H1 (cell line): ENCODE measurements around the gene GAS7. TPM values are rescaled to one million over a fixed set of nuclear protein-coding genes. Genes with fewer than 3 reads are reported as not detected.
A peak's percentile ranks its signal among the peaks of the same experiment; 100 is the strongest.

Experiments
- CTCF ChIA-PET: fragments of 300-600 bp; sonication (Branson Sonifier 250); formaldehyde crosslinking; loops from one replicate; lab custom pipeline; 2021; ENCODE audit not compliant: partially characterized antibody; lab: Charles Lee
- POLR2A ChIA-PET: fragments of 300-600 bp; sonication (Branson Sonifier 250); formaldehyde crosslinking; loops from one replicate; lab custom pipeline; 2021; ENCODE audit warnings: inconsistent platforms; ENCODE audit not compliant: partially characterized antibody; lab: Charles Lee
- DNase-seq, 2 experiments: peaks; one replicate each; pipeline versions ENCODE4 v3.0.0 to v3.0.0-alpha.2; 2010 to 2022; ENCODE audit warnings: low spot score in 2 of 2, low read depth in 1 of 2, mixed read lengths in 1 of 2
- FAIRE-seq: peaks from 2 replicates; lab custom pipeline; 2011; peaks lifted over from hg19 to GRCh38; lab: Jason Lieb, UNC
- H2AFZ ChIP-seq: 2 replicates; pipeline ENCODE4 v1.8.1; 2012; ENCODE audit warnings: low read length, inconsistent platforms
- H2AK5ac ChIP-seq: 2 replicates; pipeline ENCODE4 v1.6.1; 2013; ENCODE audit warnings: low read depth, low read length
- H2BK120ac ChIP-seq: replicated peaks from 2 replicates; pipeline ENCODE3; 2013; ENCODE audit warnings: low read depth, low read length, inconsistent platforms
- H2BK12ac ChIP-seq: 2 replicates; pipeline ENCODE4 v1.6.1; 2013; ENCODE audit warnings: low read depth, low read length
- H2BK15ac ChIP-seq: 2 replicates; pipeline ENCODE4 v1.6.1; 2013; ENCODE audit warnings: low read length
- H2BK20ac ChIP-seq: 2 replicates; pipeline ENCODE4 v1.6.1; 2013; ENCODE audit warnings: low read length
- H2BK5ac ChIP-seq: 2 replicates; pipeline ENCODE4 v1.6.1; 2013; ENCODE audit warnings: low read depth, low read length
- H3K14ac ChIP-seq: 2 replicates; pipeline ENCODE4 v1.6.1; 2013; ENCODE audit warnings: inconsistent platforms; ENCODE audit not compliant: insufficient read length
- H3K18ac ChIP-seq: 2 replicates; pipeline ENCODE4 v1.6.1; 2013; ENCODE audit warnings: low read length; ENCODE audit errors: extremely low read depth
- H3K23ac ChIP-seq: 2 replicates; pipeline ENCODE4 v1.6.1; 2013; ENCODE audit warnings: inconsistent platforms; ENCODE audit not compliant: insufficient read length
- H3K23me2 ChIP-seq: 2 replicates; pipeline ENCODE4 v1.6.1; 2013; ENCODE audit warnings: low read depth, low read length
- H3K27ac ChIP-seq: 2 replicates; pipeline ENCODE4 v1.6.1; 2011; ENCODE audit warnings: low read depth, low read length, inconsistent platforms
- H3K27me3 ChIP-seq, 4 experiments: replicated peaks in 1 of 4; 1 replicate in 1 of 4; 2 replicates in 3 of 4; pipeline versions ENCODE4 v1.6.1 to v1.8.1; 2011 to 2013; ENCODE audit warnings: low read length in 3 of 4, mild to moderate bottlenecking in 3 of 4, inconsistent platforms in 2 of 4, mixed read lengths in 2 of 4, moderate library complexity in 1 of 4; ENCODE audit not compliant: control insufficient read depth in 3 of 4, insufficient read depth in 3 of 4; ENCODE audit errors: extremely low read depth in 1 of 4
- H3K36me3 ChIP-seq, 4 experiments: 2 replicates each; pipeline versions ENCODE4 v1.6.1 to v1.8.1; 2011 to 2013; ENCODE audit warnings: mild to moderate bottlenecking in 4 of 4, low read length in 3 of 4, moderate library complexity in 2 of 4, control low read depth in 1 of 4, inconsistent platforms in 1 of 4; ENCODE audit not compliant: insufficient read depth in 4 of 4, control insufficient read depth in 2 of 4
- H3K4ac ChIP-seq: replicated peaks from 2 replicates; pipeline ENCODE3; 2013; ENCODE audit warnings: low read length, low read depth, mixed read lengths, inconsistent platforms; ENCODE audit not compliant: insufficient read length
- H3K4me1 ChIP-seq, 4 experiments: replicated peaks in 1 of 4; 1 replicate in 1 of 4; 2 replicates in 3 of 4; pipeline versions ENCODE4 v1.6.1 to v1.8.1; 2011 to 2013; ENCODE audit warnings: low read length in 3 of 4, inconsistent platforms in 2 of 4, mixed read lengths in 1 of 4; ENCODE audit not compliant: insufficient read depth in 4 of 4, control insufficient read depth in 3 of 4
- H3K4me2 ChIP-seq, 2 experiments: 2 replicates each; pipeline versions ENCODE4 v1.6.1 to v1.8.1; 2011 to 2013; ENCODE audit warnings: low read depth in 2 of 2, low read length in 2 of 2, control low read depth in 1 of 2, inconsistent platforms in 1 of 2, mild to moderate bottlenecking in 1 of 2; ENCODE audit not compliant: insufficient read depth in 1 of 2
- H3K4me3 ChIP-seq, 4 experiments: fragments of 200-600, 300-600 bp in 1 of 4; sonication (generic), shearing (Covaris generic), sonication (Bioruptor Twin) in 1 of 4; 2 replicates each; pipeline versions ENCODE4 v1.5.1 to v1.8.1; 2011 to 2016; ENCODE audit warnings: low read length in 4 of 4, low read depth in 3 of 4, control low read depth in 2 of 4, inconsistent platforms in 2 of 4, mild to moderate bottlenecking in 2 of 4, mixed read lengths in 1 of 4, moderate library complexity in 1 of 4; ENCODE audit not compliant: insufficient read depth in 2 of 4; ENCODE audit errors: extremely low read depth in 1 of 4
- H3K56ac ChIP-seq: replicated peaks from 2 replicates; pipeline ENCODE3; 2013; ENCODE audit warnings: low read depth, mild to moderate bottlenecking, mixed read lengths, low read length, inconsistent platforms; ENCODE audit not compliant: insufficient read length
- H3K79me1 ChIP-seq: 2 replicates; pipeline ENCODE4 v1.6.1; 2013; ENCODE audit warnings: low read depth, low read length, control low read depth
- H3K79me2 ChIP-seq, 2 experiments: 2 replicates each; pipeline versions ENCODE4 v1.6.1 to v1.8.1; 2012 to 2013; ENCODE audit warnings: low read length in 2 of 2, mild to moderate bottlenecking in 2 of 2, inconsistent platforms in 1 of 2; ENCODE audit not compliant: insufficient read depth in 2 of 2, control insufficient read depth in 1 of 2
- H3K9ac ChIP-seq, 4 experiments: replicated peaks in 1 of 4; 1 replicate in 1 of 4; 2 replicates in 3 of 4; pipeline versions ENCODE4 v1.6.1 to v1.8.1; 2011 to 2013; ENCODE audit warnings: low read depth in 3 of 4, low read length in 3 of 4, control low read depth in 2 of 4, mild to moderate bottlenecking in 2 of 4, moderate library complexity in 2 of 4, inconsistent platforms in 1 of 4; ENCODE audit errors: extremely low read depth in 1 of 4
- H3K9me3 ChIP-seq, 2 experiments: 2 replicates each; pipeline versions ENCODE4 v1.6.1 to v1.8.1; 2012 to 2013; ENCODE audit warnings: mild to moderate bottlenecking in 2 of 2, moderate library complexity in 2 of 2, control low read depth in 1 of 2, inconsistent platforms in 1 of 2, low read depth in 1 of 2, low read length in 1 of 2, mixed read lengths in 1 of 2; ENCODE audit not compliant: insufficient read depth in 2 of 2
- H4K20me1 ChIP-seq, 2 experiments: replicated peaks in 1 of 2; 2 replicates each; pipeline versions ENCODE3 to v1.8.1; 2011 to 2013; ENCODE audit warnings: inconsistent platforms in 2 of 2, low read length in 2 of 2, mild to moderate bottlenecking in 1 of 2; ENCODE audit not compliant: insufficient read depth in 2 of 2, control insufficient read depth in 1 of 2
- H4K5ac ChIP-seq: 2 replicates; pipeline ENCODE4 v1.6.1; 2013; ENCODE audit warnings: low read length, low read depth, mixed read lengths, inconsistent platforms; ENCODE audit not compliant: insufficient read length
- H4K8ac ChIP-seq: 2 replicates; pipeline ENCODE4 v1.8.0; 2013; ENCODE audit warnings: mild to moderate bottlenecking, moderate library complexity, low read length, inconsistent platforms; ENCODE audit not compliant: insufficient read depth; ENCODE audit errors: extremely low read depth
- H4K91ac ChIP-seq: replicated peaks from 2 replicates; pipeline ENCODE3; 2013; ENCODE audit warnings: low read length, mixed read lengths, inconsistent platforms; ENCODE audit not compliant: insufficient read length
- ATF3 ChIP-seq: IDR thresholded peaks from 2 replicates; pipeline ENCODE4 v1.6.1; 2011; ENCODE audit warnings: low read depth, mild to moderate bottlenecking, low read length; ENCODE audit not compliant: insufficient read depth
- CTBP2 ChIP-seq: IDR thresholded peaks from 2 replicates; pipeline ENCODE4 v1.7.0; 2011; ENCODE audit warnings: borderline replicate concordance, mild to moderate bottlenecking, moderate library complexity, mixed read lengths, low read length; ENCODE audit not compliant: insufficient read depth, insufficient read length
- HDAC6 ChIP-seq: IDR thresholded peaks from one replicate; pipeline ENCODE4 v1.7.1; 2012; ENCODE audit warnings: low read depth, mild to moderate bottlenecking, inconsistent platforms, low read length, moderate library complexity
- JUND ChIP-seq: IDR thresholded peaks from 2 replicates; pipeline ENCODE4 v1.6.1; 2011; ENCODE audit warnings: mild to moderate bottlenecking, improper control_type of control experiment, low read length
- POLR2A ChIP-seq, 2 experiments: IDR thresholded peaks; 1 replicate in 1 of 2; 2 replicates in 1 of 2; pipeline ENCODE4 v1.6.1; 2011; ENCODE audit warnings: low read depth in 2 of 2, low read length in 2 of 2, mild to moderate bottlenecking in 2 of 2; ENCODE audit errors: control extremely low read depth in 1 of 2
- TAF1 ChIP-seq: IDR thresholded peaks from 2 replicates; pipeline ENCODE4 v1.6.1; 2011; ENCODE audit warnings: mild to moderate bottlenecking, low read depth, low read length
- YY1 ChIP-seq: IDR thresholded peaks from 2 replicates; pipeline ENCODE4 v1.6.1; 2011; ENCODE audit warnings: low read depth, mild to moderate bottlenecking, low read length
- WGBS, 2 experiments: shearing (Covaris generic) in 1 of 2; methylation state at CpG; one replicate each; pipeline versions ENCODE4 v1.1.6 to v1.1.7; 2013 to 2015; ENCODE audit warnings: low lambda C conversion rate in 2 of 2, mixed read lengths in 2 of 2, inconsistent platforms in 1 of 2, low coverage in 1 of 2, missing lambda C conversion rate in 1 of 2; ENCODE audit not compliant: insufficient replicate concordance in 2 of 2, insufficient coverage in 1 of 2, insufficient read length in 1 of 2; ENCODE audit errors: extremely low coverage in 1 of 2, missing lambda C conversion rate in 1 of 2; 5-methylcytosine and 5-hydroxymethylcytosine counted together
- polyA plus RNA-seq, 7 experiments: library from polyadenylated mRNA; depleted of rRNA in 3 of 7; stranded (reverse) in 5 of 7; unstranded in 2 of 7; fragments of >200 nt in 5 of 7; fragments of 200-250 nt in 2 of 7; gene quantifications; 1 replicate in 5 of 7; 2 replicates in 1 of 7; 4 replicates in 1 of 7; pipeline versions ENCODE4 v1.2.1 to v1.2.3, GENCODE V29; 2011 to 2013; ENCODE audit warnings: missing spikeins in 2 of 7, mixed read lengths in 2 of 7
- total RNA-seq: library from RNA; stranded (reverse); fragmentation: NEBNext Ultra II Directional; extraction: Animal tissue kit (Norgen Biotek cat#: 25700); gene quantifications from 2 replicates; pipeline ENCODE4 v1.2.1, GENCODE V29; 2021

The GAS7 gene
- total and polyA plus RNA-seq, 2 of the 8 experiments (the other 6 are each of a cell fraction or from before 2014, with no cell fraction given) = 5.0 to 14.5 TPM

GRCh38 chr17:10149573-10150399, 48.6 kb downstream of the GAS7 start:
- no peaks in the 10 kb centered on the region for H3K4me1 ChIP-seq
- H2BK12ac ChIP-seq = no peak overlapping the region
- no peak overlapping the region for H3K56ac ChIP-seq
- no peak overlapping the region for H2BK15ac ChIP-seq
- no peak overlapping the region for H3K4ac ChIP-seq
- no peak overlapping the region for H2AFZ ChIP-seq
- H3K23ac ChIP-seq = no peak overlapping the region
- no peak overlapping the region for H2AK5ac ChIP-seq
- no peaks in the 10 kb centered on the region for H3K9me3 ChIP-seq
- no peaks in the 10 kb centered on the region for H3K27me3 ChIP-seq
- POLR2A ChIA-PET = no interaction called here
- no peaks in the 10 kb centered on the region for H4K20me1 ChIP-seq
- H2BK5ac ChIP-seq = no peak overlapping the region
- H3K27ac ChIP-seq = no peak overlapping the region
- H3K79me2 ChIP-seq = no peaks in the 10 kb centered on the region
- H3K9ac ChIP-seq = no peak overlapping the region
- no peak overlapping the region for H2BK120ac ChIP-seq
- H3K4me3 ChIP-seq = no peak overlapping the region
- H4K91ac ChIP-seq = no peak overlapping the region
- DNase-seq = no peak
- H2BK20ac ChIP-seq = no peak overlapping the region
- no peaks in the 10 kb centered on the region for H3K36me3 ChIP-seq
- H3K18ac ChIP-seq = no peak overlapping the region
- CTCF ChIA-PET = interaction anchor here (0.6 to 0.9 kb wide), 2 partner anchors 9 to 191 kb away, joined by 3 read pairs; no protein-coding TSS in a partner anchor
- H4K5ac ChIP-seq = no peak overlapping the region
- H3K4me2 ChIP-seq = no peak overlapping the region
- no peak overlapping the region for H4K8ac ChIP-seq
- no peaks in the 10 kb centered on the region for H3K79me1 ChIP-seq
- WGBS, 2 experiments = 88 to 100% methylated on average over 2 to 8 of the region's 8 CpGs
- no peaks in the 10 kb centered on the region; the same call in 1 of the 2 replicates for H3K23me2 ChIP-seq
- FAIRE-seq = no peak
- no peak overlapping the region for H3K14ac ChIP-seq
- no peak for TF ChIP-seq TAF1
- TF ChIP-seq POLR2A (IDR thresholded peaks at IDR 0.05; ENCODE audit: control extremely low read depth in 1 of 2, low read depth in 2 of 2, low read length in 2 of 2) = no peak
- TF ChIP-seq JUND = 0 out of 2 replicates have a peak, but pooled peaks have one; percentile 57
- no peak for TF ChIP-seq HDAC6
- TF ChIP-seq YY1 = no peak
- TF ChIP-seq CTBP2 = no peak
- TF ChIP-seq ATF3 = no peak
